ENCODE results near the gene TIMM21. TPM values are rescaled to one million over a fixed set of nuclear protein-coding genes. Genes with fewer than 3 reads are reported as not detected.

Gene TIMM21
- total RNA-seq, 1 donor from 2014 or later, result 25.0 TPM

GRCh38 chr18:74137920-74138538, 10.3 kb upstream of the TIMM21 start:
- no peak overlapping the region for H3K27ac ChIP-seq
- no peak overlapping the region for H3K4me3 ChIP-seq
- no peaks in the 10 kb centered on the region for H3K9me3 ChIP-seq
- intact Hi-C loops (cut with DNase I), result no loop called here
- no peaks in the 10 kb centered on the region for H3K27me3 ChIP-seq
- no peak for TF ChIP-seq CTCF (IDR thresholded peaks at IDR 0.05)
- no peak for TF ChIP-seq POLR2A (IDR thresholded peaks at IDR 0.05)
- no peak for DNase-seq (ENCODE audit: extremely low spot score in 2 of 2)
- H3K36me3 ChIP-seq, result no peaks in the 10 kb centered on the region
- H3K4me1 ChIP-seq, result no peaks in the 10 kb centered on the region

GRCh38 chr18:74139411-74139810, 8.9 kb upstream of the TIMM21 start:
- no peaks in the 10 kb centered on the region for H3K36me3 ChIP-seq
- H3K9me3 ChIP-seq, result no peaks in the 10 kb centered on the region
- TF ChIP-seq CTCF (IDR thresholded peaks at IDR 0.05) (no peak), POLR2AphosphoS5 (IDR thresholded peaks at IDR 0.05; ENCODE audit: insufficient read depth in 1 of 2, low read depth in 1 of 2) (no peak), POLR2A (IDR thresholded peaks at IDR 0.05) (no peak)
- H3K4me1 ChIP-seq, result no peaks in the 10 kb centered on the region
- intact Hi-C loops (cut with DNase I), result no loop called here
- H3K27me3 ChIP-seq, result no peaks in the 10 kb centered on the region
- no peak overlapping the region for H3K27ac ChIP-seq
- no peak for DNase-seq (ENCODE audit: extremely low spot score in 2 of 2)
- no peak overlapping the region for H3K4me3 ChIP-seq

GRCh38 chr18:74139888-74140287, 8.4 kb upstream of the TIMM21 start:
- Histone ChIP-seq H3K9me3 (no peaks in the 10 kb centered on the region), H3K27ac (no peak overlapping the region), H3K27me3 (no peaks in the 10 kb centered on the region), H3K4me1 (no peaks in the 10 kb centered on the region), H3K36me3 (no peaks in the 10 kb centered on the region), H3K4me3 (no peak overlapping the region)
- DNase-seq (ENCODE audit: extremely low spot score in 2 of 2), result no peak
- TF ChIP-seq POLR2AphosphoS5 (IDR thresholded peaks at IDR 0.05; ENCODE audit: insufficient read depth in 1 of 2, low read depth in 1 of 2), result no peak
- no peak for TF ChIP-seq POLR2A (IDR thresholded peaks at IDR 0.05)
- TF ChIP-seq CTCF (IDR thresholded peaks at IDR 0.05), result no peak
- intact Hi-C loops (cut with DNase I), result no loop called here

- Histone ChIP-seq H3K27ac (no peak overlapping the region), H3K4me3 (no peak overlapping the region), H3K4me1 (no peaks in the 10 kb centered on the region), H3K27me3 (no peaks in the 10 kb centered on the region), H3K9me3 (no peaks in the 10 kb centered on the region), H3K36me3 (no peaks in the 10 kb centered on the region)
- intact Hi-C loops (cut with DNase I), result no loop called here
- no peak for DNase-seq (ENCODE audit: extremely low spot score in 2 of 2)
- TF ChIP-seq POLR2AphosphoS5 (IDR thresholded peaks at IDR 0.05; ENCODE audit: insufficient read depth in 1 of 2, low read depth in 1 of 2) (no peak), POLR2A (IDR thresholded peaks at IDR 0.05) (no peak), CTCF (IDR thresholded peaks at IDR 0.05) (no peak)
Observed at GRCh38 chr18:74140582-74140981, 7.7 kb upstream of the TIMM21 start.

GRCh38 chr18:74141667-74142066, 6.7 kb upstream of the TIMM21 start:
- H3K36me3 ChIP-seq, result no peaks in the 10 kb centered on the region
- H3K27ac ChIP-seq, result no peak overlapping the region
- no peak for DNase-seq (ENCODE audit: extremely low spot score in 2 of 2)
- TF ChIP-seq CTCF (IDR thresholded peaks at IDR 0.05) (no peak), POLR2A (IDR thresholded peaks at IDR 0.05) (no peak), POLR2AphosphoS5 (IDR thresholded peaks at IDR 0.05; ENCODE audit: insufficient read depth in 1 of 2, low read depth in 1 of 2) (no peak)
- no peaks in the 10 kb centered on the region for H3K9me3 ChIP-seq
- H3K4me3 ChIP-seq, result no peak overlapping the region
- peaks cover under 1% of the 10 kb centered on the region for H3K4me1 ChIP-seq
- H3K27me3 ChIP-seq, result no peaks in the 10 kb centered on the region
- intact Hi-C loops (cut with DNase I), result no loop called here

Data from vagina (tissue), 2 donors.